Erythroblast (primary cell): Measurements from ENCODE around the gene CRYZL1.
"Not testable (repeated sequence)": the region's sequence is repeated elsewhere in the genome, so short reads cannot be mapped to it uniquely, and the experiment has no call there.

Experiments used
- DNase-seq, 2 experiments: peaks; one replicate each; lab custom pipeline; 2025; lab: John Stamatoyannopoulos, UW
- GATA1 ChIP-seq: IDR thresholded peaks from 2 replicates; pipeline ENCODE4 v1.6.1; 2011; ENCODE audit warnings: low read depth, mild to moderate bottlenecking, control low read depth, low read length, moderate library complexity
- POLR2A ChIP-seq: IDR thresholded peaks from 2 replicates; pipeline ENCODE4 v1.6.1; 2011; ENCODE audit warnings: mild to moderate bottlenecking, low read length

Gene CRYZL1

DNA sequence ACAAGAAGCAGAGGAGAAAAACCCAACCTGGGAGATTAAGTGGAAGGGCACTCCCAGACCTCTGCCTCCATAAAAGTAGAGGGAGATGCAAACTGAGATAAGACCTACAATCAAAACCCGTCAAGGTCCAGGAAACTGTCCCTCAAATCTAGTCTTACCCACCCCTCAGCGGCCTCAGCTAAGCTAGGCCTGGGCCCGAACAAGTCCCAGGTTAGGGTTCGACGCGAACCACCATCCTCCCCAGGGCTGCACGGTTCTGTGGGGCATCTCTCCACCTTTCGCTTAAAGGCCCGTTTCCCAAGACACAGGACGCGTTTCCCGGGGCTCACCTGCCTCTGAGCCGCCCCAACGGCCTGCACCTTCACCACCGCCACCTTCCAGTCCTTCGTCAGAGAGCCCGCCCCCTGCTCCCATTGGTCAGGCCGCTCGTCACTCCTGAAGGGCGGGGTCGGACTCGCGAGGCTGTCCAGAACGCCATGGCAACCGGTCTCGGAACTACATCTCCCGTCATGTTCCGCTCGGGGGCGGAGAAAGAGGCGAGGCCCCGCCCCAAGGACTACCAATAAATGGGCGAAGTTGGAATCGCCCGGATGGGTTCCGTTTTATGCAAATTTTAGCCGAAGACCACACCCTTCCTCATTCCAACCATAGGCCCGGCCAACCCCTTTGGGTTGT is at the start of gene CRYZL1:
Gene CRYZL1 (minus strand): TSS at position 390 of the 675 bp plus-strand sequence. CDS start 10,190 bp downstream, outside the sequence.
- no peak for TF ChIP-seq GATA1
- TF ChIP-seq POLR2A = peak; percentile 75
- peak; percentile 99 to 100 for DNase-seq

DNA sequence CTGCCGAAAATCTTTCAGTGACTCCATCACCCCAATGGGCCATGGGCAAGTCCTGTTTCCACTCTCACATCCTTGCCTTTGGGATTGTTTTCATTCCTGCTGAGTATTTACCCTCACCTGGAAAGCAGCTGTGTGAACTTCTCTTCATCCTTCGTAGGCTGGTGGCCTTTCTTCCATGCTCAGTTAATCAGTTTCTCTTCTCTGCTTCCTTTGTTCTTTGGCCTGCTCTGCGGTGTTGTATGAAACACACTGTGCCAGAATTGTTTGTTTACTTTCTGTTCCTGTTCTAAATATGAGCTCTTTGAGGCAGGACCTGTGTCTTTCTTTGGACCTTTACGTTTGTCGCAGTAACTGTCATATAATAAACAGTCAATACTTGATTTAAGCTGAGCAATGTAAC is 49.3 kb upstream of the CRYZL1 start:
- no peak for DNase-seq
- no peak for TF ChIP-seq GATA1

DNA sequence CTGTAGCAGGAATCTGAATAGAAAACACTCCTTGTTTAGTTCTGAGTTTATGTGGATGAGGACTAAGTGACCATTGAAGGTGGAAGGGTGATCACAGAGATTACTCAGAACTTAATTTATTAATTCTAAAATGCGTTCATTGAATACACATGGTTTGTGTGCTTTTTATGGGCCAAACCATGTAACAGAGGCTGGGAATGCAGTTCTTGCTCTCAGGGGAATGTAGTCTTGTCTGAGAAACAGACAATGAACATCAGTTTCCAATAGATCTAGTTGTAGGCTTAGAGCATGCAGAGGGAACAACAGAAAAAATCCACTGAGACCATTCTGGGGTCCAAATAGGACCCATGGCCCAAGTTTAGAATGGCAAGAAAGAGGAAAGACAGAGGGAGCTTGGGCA is 46.8 kb upstream of the CRYZL1 start:
- no peak for DNase-seq
- TF ChIP-seq POLR2A (no peak), GATA1 (no peak)

DNA sequence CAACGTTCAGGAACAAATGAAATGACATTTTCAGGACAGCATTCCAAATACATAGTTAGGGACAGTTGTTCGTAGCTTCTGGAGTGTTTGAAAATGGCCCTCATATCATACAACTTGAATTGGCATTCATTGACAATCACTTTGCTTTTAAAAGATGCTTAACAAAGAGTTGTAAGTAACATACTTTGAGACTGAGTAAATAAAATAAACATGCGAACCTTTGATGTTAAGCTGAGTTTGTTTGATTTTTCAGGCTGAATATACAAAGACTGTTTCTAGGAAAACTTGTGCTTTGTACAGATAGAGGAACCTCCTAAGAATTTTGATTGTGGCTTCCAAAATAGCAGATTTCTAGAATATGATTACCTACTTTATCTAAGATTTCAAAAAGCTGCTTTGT is 46.1 kb upstream of the CRYZL1 start:
- TF ChIP-seq POLR2A (no peak), GATA1 (no peak)
- DNase-seq = no peak

DNA sequence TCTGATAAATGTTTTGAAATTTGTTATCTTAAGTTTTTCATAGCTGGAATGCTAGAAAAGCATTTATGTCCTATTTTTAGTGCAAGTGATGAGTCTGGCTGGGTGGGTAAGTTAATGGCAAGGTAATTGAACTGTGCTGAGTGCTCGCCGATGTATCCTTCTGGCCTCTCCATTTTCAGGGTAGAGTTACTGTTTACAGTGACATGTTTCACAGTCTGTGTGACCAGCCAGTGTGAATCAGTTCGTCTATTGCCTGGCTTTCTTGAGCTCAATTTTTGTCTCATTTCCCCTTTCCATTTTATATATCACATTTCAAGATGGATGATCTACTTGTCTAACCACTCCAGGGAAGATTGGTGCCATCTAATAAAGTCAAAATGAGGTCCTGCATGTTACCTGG is 44.8 kb upstream of the CRYZL1 start:
- TF ChIP-seq GATA1 (no peak), POLR2A (no peak)
- no peak for DNase-seq

DNA sequence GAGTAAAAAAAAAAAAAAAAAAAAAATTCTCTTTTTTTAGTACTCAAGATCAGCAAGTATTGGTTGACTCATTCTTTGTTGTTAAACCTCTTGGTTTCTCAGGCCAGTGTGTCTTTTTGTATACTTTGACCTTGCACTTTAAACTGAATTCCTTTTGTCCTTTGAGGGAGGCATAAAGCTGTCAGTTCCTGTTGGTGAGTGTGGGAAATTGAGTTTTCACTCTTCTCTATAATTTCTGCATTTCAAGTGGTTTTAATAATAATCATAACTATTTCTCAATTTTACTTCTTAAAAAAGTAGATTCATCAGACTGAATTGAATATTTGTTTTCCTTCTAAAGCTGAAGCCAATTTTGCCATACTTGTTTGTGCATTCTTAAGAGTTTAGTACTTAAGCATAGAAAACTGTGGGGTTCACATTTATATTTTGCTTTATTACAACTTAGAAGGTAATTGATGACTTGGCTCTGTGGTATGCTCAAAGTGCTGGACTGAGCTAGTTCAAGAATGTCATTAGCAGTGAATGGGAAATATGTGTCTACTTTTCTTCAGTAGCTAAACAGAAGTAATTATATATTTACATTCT is 44.2 kb upstream of the CRYZL1 start:
- no peak for TF ChIP-seq GATA1
- no peak for TF ChIP-seq POLR2A
- DNase-seq = no peak

DNA sequence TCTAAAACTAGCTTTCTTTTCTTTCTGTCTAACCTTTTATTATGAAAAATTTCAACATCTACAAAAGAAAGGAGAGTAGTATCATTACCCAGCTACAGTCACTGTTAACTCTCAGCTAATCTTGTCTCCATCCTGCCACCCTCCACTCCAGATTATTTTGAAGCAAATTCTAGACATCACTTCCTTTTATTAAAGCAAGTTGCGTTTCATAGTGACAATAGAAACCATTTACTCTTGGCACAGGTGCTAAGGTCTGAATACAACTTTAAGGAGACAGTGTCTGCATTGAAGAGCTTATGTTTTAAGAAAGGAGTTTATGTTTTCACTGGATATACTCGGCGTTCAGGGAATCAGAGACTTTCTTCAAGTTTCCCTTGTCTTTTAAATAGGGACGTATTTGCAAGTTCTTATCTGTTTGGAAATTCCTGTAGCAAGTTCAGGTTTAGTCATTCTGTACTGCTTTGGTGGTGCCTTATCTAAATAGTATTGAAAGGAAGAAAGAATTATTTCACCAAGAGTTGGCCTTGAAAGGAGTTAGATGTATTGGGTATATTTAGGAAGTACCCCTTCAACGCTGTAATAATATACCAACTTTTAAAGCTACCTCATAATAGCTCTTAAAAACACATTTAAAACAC is 43.5 kb upstream of the CRYZL1 start:
- no peak for DNase-seq

DNA sequence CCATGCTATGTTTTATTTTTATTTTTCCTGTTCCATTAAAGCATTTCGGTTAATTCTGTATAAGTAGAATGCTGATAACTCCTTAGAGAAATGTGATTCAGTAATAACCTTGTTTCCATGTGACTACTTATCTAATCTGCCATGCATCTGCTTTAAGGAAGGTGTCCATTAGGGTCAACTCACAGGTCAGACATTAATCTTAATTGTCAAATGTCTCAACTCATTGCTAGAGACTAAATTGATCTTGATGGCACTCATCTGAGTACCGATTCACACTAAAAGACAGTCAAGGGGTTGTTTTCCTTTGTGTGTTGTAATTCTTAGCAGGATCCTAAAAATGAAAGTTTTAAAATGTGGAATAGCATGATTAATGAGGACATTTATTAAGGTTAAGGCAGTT is 42.5 kb upstream of the CRYZL1 start:
- no peak for TF ChIP-seq GATA1
- TF ChIP-seq POLR2A = no peak
- DNase-seq = peak in 1 of 2 experiments; percentile 18

More for the DNA sequence above, 43.5 kb upstream of the CRYZL1 start:
- no peak for TF ChIP-seq GATA1
- TF ChIP-seq POLR2A = no peak

DNA sequence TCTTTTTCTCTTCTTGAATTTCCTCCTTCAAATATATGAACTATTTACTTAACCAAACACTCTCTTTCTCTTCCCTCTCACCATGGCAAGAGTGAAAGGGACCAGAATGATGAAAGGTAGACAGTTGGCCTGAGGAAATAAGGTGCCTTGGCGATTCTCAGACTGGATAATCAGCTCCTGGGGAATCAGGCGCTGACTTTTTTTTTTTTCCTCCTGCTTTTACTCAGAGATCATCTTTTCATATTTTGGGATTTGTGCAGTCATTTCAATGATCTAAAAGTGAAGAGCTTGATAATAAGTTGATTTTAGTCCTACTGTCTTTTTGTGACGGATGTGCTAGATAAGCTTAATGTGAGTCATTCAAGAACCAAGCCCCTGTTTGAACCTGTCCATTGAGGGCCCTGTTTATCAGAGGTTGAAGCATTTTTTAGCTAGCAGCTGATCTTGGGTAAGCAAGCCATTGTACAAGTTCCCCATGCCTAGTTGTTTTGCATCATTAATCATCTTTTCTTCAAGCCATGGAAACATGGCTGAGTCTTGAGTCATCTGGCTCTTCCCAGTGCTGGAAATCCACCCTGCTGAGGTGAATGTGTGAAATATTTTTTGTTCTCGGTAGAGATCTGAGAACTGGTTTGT is 41.6 kb upstream of the CRYZL1 start:
- TF ChIP-seq GATA1 (no peak), POLR2A (no peak)
- peak in 1 of 2 experiments; percentile 38 for DNase-seq

DNA sequence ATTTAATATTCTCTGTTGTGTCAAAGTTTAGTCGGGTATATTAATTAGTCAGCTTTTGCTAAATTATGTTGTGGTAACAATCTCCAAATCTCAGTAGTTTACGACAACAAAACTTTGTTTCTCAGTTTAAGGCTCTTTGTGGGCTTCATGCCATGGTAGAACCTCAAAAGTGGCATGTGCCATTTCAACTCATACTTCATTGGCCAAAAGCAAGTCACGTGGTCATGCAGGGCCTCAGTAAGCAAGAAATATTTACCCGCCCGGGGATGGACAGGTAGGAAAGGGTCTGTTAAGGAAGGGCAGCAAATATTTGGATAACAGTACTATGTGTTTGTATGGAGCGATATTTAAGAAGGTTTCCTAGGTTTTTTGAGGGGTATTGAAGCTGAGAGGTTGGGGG is 39.3 kb upstream of the CRYZL1 start:
- DNase-seq = no peak
- no peak for TF ChIP-seq GATA1
- no peak for TF ChIP-seq POLR2A

DNA sequence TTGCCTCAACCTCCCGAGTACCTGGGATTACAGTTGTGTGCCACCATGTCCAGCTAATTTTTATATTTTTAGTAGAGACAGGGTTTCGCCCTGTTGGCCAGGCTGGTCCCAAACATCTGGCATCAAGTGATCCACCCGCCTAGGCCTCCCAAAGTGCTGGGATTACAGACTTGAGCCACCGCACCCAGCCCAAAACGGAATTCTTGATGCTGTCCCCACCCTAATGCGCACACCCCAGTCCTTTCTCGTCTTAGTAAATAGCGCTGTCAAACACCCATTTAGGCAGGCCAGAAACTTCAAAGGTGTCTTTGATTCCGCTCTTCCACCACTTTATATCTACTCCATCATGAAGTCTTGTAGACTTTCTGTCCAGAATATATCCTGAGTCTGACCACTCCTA is 35.9 kb upstream of the CRYZL1 start:
- TF ChIP-seq GATA1 (no peak), POLR2A (no peak)
- DNase-seq = no peak

DNA sequence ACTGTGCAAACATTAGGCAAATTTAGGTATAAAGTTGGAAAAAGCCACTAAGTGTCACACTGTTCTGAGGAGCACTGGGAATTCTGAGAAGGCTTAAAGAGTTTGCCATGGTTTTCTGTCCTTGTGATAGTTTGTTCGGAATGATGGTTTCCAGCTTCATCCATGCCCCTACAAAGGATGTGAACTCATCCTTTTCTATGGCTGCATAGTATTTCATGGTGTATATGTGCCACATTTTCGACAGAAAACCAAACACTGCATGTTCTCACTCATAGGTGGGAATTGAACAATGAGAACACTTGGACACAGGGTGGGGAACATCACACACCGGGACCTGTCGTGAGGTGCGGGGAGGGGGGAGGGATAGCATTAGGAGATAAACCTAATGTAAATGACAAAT is 35.1 kb upstream of the CRYZL1 start:
- DNase-seq = not testable (repeated sequence)

DNA sequence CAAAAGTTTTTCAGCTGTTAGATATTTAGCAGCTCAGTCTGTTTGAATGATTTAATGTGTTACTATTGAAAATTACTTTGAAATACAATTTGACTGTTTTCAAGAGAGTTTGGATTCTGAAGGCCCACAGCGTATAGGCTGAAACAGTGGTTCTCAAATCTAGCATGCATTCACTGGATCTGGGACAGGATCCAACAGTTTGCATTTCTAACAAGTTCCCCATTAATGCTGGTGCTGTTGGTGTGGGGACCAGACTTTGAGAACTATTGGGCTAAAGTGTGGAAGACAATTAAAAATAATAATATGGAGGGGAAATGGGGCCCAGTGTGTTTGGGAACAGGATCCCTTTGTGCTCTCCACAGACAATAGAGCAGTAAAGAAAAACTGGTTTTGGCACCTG is 32.7 kb upstream of the CRYZL1 start:
- no peak for DNase-seq
- no peak for TF ChIP-seq POLR2A
- no peak for TF ChIP-seq GATA1

DNA sequence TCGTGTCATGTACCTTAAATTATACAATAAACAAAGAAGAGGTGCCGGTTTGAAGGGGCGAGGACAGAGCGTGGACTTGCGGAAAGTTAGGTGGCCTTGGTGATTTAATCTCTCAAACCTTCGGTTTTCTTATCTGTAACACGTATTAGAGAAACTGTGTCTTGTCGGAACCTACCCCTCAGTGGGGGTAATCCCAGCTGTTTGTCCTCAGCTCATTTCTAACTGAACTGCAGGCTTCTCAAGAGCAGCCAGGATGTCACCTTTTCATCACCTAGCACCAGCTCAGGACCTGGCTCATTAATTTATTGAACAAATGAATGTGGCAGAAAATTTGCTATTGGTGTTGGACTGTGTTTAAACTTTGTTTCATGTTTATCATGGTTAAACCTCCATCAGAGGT is 31.9 kb upstream of the CRYZL1 start:
- TF ChIP-seq GATA1 (no peak), POLR2A (no peak)
- DNase-seq = no peak

DNA sequence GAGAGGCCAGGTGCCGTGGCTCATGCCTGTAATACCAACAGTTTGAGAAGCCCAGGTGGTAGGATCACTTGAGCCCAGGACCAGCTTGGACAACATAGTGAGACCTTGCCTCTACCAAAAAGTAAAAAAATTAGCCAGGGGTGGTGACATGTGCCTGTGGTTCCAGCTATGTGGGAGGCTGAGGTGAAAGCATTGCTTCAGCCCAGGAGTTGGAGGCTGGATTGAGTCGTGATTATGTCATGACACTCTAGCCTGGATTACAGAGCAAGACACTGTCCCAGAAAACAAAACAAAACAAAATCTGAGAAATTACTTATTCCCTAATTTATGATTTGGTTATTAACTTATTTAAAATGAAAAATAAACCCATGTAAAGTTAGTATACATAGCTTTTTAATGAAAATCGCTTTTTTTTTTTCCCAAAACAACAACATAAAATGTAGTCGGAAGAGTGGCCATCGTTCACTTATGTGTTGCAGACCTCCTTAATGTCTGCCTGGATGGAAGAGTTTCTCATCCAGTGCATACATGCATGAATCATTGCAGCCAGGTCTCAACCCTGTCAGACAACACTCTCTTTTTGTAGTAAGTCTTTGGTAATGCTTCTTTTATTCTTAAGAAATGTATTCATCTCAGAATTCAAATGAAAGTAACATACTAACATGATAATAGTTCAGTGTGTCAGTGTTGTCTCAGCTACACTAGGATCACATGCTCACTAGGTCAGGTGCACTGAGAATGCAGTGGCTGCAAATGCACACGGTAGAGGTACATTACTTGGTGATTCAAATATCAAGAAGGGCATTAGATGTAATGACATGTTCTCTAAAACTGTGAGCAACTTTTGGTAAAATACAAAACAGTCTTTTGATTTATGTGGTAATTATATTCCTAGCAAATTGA is 28.8 kb upstream of the CRYZL1 start:
- no peak for TF ChIP-seq GATA1
- no peak for DNase-seq
